GM18907 (cell line): ENCODE data around the gene NUDT22.

Experiments
- ATAC-seq: cut with Tn5 transposase; IDR thresholded peaks from one replicate; pipeline ENCODE4 v1.9.1; 2021; ENCODE audit warnings: mild to moderate bottlenecking, moderate library complexity; ENCODE audit not compliant: unreplicated experiment

NUDT22 gene, protein sequence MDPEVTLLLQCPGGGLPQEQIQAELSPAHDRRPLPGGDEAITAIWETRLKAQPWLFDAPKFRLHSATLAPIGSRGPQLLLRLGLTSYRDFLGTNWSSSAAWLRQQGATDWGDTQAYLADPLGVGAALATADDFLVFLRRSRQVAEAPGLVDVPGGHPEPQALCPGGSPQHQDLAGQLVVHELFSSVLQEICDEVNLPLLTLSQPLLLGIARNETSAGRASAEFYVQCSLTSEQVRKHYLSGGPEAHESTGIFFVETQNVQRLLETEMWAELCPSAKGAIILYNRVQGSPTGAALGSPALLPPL

DNA sequence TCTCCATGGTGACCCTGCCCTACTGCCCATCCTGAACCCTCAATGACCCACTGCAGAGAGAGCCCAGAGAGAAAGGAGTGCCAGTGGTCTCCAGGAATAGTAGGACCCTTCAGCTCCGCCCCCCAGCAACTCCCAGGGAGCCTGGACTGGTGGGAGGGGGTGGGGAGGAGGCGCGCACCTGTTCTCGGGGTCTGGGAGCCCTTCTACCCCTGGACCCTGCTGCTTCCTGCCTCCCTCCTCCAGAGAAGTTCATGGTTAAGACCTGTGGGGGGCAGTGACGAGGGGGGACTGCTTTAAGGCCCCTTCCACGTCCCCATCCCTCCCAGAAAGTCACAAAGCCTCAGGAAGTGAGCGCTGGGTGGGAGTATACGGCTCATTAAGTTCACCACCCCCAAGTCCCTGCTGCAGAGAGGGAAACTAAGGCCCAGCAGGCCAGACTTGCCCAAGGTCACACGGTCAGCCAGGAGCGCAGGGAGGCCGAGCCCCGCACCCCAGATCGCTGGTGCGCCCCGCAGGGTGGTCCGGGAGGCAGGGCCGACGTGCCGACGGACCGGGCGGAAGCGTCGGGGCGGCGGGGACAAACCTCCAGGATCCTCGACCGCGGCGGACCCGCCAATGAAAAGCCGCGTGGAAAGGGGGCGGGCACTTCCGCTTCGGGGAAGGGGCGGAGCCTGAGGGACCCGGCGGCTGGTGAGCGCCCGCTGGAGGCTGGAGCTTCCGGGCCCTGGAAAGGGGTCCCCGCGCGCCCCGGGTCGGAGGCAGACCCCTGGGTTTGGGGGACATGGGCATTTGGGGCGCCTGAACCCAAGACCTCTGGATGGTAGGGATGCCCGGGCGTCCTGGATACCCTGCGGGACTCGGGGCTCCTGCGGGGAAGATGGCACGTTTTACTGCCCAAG is at the start of gene NUDT22, which contains the start of gene TRPT1:
Gene NUDT22, plus strand, starts transcription at position 667 of the 899 bp plus-strand sequence. CDS start 379 bp downstream, outside the sequence.
Gene TRPT1, minus strand, starts transcription at position 579 of the 899 bp plus-strand sequence. Its CDS starts 326 bp downstream, at position 253.
- ATAC-seq: peak; percentile 48

DNA sequence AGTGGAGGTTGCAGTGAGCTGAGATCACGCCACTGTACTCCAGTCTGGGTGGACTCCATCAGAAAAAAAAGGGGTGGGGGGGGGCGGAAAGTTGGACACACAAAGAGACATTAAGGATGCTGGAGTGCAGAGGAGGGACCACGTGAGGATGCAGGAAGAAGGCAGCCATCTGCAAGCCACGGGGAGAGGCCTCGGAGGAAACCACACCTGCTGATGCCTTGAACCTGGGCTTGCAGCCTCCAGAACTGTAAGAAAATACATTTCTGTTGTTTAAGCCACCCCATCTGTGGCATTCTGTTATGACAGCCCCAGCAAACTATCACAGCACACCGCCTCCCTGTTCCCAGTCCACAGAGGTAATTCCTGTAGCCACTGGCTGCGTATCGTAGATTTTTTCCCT is 49.3 kb upstream of the NUDT22 start:
- no peak for ATAC-seq

DNA sequence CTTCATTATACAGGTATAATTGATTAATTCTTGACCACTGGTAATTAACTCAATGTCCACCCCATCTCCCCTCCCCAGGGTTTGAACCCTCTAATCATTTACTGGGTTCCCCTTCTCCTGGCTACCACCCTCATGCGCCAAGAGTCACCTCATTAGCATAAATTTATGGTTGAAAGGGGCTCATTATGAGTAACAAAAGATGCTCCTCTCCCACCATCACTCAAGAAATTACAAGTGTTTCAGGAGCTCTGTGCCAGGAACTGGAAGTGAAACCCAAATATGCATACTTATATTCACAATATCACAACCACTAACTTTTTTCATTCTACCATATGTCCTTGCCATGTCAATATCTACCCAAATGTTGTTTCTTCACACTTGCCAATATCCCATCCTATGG is 47.9 kb upstream of the NUDT22 start:
- no peak for ATAC-seq

DNA sequence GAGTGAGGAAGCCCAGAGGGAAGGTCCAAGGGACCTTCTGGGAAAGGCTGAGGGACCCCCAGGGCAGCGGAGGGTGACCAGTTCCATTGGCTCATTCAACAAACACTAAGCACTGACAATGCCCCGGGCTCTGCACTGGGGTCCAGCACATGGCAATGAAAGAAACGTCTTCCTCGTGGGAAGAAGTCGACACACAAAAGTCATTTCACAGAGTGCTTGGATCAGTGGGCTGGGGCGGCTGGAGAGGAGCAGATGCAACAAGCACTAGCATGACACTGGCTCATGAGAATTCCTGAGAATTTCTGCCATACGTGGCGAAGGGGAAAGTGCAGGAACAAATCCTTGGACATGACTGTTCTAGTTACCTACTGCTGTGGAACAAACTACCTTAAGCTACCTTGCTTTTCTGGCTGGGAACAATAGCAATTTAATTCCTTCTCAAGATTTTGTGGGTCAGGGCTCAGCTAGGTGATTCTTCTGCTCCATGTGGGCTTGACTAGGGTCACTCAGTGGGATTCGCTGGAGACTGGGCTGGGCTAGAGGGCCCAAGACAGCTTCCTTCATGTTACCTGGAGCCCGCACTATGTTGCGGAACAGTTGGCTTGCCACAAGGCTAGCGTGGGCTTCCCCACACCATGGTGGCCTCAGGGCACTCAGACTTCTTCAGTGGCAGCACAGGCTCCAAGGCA is 47.0 kb upstream of the NUDT22 start:
- ATAC-seq: no peak

DNA sequence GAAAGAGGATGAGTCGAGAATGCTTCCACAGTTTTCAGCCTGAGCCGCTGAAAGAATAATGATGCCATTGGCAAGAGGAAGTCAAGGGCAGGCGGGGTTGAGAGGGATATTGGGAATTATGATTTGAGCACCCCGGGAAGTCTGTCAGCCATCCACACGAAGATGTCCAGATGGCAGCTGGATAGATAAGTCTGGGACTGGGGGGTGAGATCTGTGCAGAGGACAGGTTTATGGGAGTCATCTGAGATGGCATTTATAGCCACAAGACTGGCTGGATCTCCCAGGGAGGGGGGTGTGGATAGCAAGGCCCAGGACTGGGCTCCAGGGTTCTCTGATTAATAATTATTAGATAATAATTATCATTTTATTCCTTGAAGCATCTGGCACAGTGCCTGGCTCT is 45.2 kb upstream of the NUDT22 start:
- ATAC-seq: no peak

DNA sequence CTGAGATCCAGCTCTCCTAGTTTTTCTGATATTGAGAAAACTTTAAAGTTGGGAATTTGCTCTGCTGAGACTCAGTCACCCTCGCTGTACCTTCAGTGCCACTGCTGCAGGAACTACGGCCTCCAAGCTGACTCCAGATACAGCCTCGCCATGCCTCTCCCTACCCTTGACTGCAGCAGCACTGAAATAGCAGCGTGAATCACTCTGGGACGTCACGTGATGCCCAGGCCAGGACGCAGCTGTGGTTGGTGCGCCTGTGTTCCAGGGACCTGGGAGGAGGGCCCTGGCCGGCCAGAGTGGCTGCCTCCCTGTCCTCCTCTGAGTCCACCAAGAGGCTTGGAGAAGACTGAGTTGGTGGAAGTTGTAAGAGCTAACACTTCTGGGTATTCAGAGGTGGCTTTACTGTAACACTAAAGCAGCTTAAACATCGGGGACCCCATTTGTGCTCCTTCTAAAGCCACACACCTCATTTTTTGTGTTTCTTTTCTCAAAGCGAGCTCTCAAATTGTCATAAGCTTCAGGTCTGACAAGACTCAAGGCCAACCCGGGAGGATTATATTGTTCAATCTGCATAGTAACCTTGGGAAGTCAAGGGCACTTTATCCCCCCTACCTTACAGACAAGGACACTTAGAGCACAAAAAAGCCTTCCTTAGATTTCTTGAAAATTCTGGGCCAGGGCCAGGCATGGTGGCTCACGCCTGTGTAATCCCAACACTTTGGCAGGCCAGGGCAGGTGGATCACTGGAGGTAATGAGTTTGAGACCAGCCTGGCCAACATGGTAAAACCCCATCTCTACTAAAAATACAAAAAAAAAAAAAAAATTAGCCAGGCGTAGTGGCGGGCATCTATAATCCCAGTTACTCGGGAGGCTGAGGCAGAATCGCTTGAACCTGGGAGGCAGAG is 44.3 kb upstream of the NUDT22 start:
- ATAC-seq: no peak

DNA sequence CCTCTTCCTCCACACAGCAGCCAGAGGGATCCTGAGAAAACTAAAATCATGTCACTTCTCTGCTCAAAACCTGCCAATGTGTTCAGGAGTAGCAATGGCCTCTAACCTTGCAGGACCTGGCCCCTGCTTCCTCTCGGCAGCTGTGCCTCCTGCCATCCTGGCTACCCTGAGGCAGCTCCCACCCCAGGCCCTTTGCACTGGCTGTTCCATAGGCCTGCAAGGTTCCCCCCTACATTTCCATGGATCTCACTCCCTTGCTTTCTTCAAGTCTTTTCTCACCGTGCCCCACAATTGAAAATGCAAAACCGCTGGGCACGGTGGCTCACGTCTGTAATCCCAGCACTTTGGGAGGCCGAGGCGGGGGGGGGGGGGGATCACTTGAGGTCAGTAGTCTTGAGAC is 42.2 kb upstream of the NUDT22 start:
- ATAC-seq: no peak

DNA sequence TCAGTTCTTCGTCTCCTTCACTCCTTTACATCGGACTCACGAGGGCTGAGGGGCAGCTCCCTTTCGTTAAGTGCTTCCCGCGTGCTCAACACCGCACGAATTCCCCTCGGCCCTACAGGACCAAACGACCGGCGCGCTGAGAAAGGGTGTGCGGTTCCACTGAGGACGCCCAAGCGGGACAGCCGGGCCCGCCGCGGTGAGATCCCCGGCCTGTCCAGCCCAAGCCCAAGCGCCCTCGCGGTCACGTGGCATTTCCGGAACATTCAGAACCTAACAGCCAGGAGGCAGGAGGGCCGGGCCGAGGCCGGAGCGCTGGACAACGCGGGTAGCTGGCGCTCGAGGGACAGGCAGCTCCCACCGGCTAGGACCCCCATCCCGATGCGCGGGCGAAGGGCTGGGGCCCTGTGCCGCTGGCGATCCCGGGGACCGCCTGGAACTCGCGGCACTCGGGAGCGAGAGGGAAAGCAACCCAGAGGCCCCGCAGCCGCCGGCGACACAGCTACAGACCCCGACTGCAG is 40.8 kb upstream of the NUDT22 start:
- ATAC-seq: peak; percentile 27

DNA sequence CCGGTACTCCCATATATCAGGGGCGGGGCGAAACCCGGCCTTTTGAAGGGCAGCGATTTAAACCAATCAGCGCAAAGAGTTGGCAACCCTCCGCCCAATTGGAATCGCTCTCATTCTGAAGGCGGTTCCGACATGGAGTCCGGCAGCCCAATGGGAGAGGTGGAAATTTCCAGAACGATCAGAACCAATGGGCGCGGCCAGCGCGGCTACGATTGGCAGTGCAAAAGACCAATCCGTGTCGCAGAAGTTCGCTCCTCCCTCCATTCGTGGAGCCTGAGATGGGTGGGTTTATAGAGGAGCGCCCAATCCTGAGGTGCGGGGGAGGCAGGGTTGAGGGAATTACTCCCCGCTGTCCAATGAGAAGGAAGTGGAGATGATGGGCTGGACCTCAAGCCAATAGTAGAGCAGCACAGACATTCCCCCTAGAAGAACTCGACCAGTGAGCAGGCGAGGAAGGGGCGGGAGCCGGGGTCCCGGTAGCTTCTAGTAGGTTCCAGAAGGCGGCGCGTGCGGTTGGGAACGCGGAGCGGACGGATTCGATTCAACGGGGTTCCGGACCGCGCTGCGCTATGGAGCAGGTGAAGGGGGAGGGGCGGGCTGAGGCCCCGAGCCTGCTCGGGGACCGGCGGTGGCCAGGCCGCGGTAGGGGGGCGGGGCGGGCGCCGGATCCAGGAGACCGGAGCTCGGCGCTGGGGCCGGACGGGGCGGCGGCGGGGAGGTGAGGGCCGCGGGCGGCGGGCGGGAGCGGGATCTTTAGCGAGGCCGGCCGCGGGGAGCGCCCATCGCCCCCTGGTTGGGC is 40.2 kb upstream of the NUDT22 start, which contains the start of gene STIP1:
Gene STIP1, plus strand, starts transcription at position 479 of the 799 bp plus-strand sequence. Its CDS starts 91 bp downstream, at position 570.
- peak; percentile 86 for ATAC-seq

DNA sequence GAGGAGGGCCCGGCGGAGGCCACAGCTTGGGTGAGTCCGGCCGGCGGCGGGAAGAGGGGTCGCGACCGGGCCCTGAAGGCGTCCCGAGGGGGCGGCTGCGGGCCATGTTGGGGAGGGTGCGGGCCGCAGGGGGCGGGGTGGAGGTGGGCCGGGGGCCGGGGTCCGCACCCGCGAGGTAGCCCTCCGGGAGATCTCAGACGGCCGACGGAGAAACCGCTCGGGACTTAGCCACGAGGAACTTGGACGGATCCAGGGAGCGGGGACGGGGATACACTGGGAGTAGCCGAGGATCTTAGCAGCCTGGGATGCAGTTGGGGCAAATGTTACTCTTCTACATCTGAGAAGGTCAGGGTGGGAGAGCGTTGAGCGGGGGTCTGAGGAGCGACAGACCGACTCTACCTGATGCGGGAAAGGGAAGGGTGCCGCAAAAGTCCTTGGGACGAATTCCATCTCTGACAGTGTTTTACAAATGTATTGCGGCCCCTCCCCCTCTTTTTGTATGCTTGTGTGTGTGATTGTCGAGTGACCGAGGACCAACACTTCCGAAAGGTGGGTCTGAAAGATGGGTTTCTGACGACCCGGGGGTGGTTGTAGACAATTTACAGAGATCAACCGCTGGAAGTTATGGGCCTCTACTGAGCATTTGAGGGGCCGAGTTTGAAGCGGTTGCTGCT is 39.4 kb upstream of the NUDT22 start:
- ATAC-seq: no peak

DNA sequence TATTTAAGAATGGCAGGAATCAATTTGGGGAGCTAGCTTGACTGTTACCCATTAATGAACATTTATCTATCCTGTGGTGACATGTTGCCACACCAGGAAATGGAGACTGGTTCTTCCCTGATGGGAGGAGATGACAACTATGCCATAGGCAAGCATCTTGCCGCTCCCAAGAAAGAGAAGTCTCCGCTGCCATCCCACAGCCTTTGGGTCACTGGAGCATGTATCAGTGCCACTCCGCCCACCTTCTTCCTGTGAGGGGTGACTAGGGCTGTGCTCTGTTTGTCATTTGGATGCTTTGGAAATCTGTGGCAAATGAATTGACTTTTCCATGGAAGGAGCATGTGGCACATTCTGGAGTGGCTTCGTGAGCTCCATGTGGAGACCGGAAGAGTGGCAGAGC is 33.6 kb upstream of the NUDT22 start:
- no peak for ATAC-seq

DNA sequence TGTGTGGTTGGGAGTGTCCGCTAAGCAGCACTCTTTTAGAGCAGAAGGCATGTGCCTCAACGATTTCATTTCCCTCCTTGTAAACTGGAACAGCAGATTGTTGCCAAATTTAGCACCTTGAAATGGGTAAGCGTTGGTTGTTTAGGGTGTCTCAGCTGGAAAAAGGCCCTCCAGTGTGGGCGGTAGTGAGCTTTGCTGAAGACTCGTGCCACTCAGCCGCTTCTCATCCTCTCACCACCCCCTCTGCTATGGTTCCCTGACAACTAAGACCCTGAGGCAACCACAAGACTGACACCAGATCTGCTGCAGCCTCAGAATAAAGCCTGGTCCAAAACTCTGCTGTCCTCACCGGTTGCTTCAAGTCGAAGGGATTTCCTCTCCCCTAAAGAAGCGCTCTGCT is 29.4 kb upstream of the NUDT22 start:
- ATAC-seq: no peak

DNA sequence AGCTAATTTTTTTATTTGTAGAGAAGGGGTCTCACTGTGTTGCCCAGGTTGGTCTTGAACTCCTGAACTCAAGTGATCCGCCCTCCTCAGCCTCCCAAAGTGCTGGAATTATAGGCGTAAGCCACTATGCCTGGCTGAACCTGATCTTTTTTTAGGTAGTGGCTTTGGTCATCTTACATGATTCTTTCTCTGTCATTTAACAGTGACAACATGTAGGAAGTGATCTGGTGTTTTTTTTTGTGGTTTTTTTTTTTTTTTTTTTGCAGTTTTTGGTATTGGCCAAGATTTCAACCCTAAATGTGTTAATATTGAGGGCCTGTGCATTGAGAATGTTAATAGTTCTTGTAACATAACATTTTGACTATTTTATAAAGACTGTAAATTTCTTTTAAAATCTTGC is 27.6 kb upstream of the NUDT22 start:
- no peak for ATAC-seq

DNA sequence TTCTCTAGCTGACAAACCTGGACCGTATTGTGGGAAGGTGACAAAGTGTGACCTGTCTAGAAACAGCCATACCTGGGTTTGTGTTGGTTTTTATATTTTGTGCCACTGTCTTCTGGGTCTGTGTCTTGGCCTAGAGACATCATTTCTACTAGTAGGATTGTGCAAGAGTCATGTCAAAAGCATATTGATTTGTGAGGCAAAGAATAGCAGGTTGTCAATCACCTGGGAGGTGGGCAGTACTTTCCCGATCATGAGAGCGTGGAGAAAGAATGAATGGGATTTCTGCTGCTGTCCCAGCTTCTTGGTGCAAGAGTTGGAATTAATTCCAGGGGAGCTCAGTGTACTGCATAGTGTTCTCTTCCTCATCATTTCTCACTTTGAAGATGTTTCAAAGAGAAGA is 24.5 kb upstream of the NUDT22 start:
- ATAC-seq: no peak

DNA sequence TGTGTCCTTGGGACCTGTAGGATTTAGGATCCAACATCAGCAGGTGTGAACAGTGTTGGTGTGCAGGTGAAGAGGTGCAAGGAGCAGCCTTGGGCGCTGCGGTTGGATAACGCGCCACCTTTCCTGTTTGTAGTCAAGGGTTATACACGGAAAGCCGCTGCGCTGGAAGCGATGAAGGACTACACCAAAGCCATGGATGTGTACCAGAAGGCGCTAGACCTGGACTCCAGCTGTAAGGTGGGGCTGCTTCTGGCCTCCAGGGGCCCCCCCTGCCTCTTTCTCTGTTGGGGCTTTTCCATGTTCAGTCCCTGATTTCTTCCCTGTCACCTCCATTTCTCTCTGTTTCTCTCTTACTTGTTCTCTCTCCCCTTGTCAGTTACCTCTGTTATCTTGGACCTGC is 23.1 kb upstream of the NUDT22 start:
- ATAC-seq: no peak

DNA sequence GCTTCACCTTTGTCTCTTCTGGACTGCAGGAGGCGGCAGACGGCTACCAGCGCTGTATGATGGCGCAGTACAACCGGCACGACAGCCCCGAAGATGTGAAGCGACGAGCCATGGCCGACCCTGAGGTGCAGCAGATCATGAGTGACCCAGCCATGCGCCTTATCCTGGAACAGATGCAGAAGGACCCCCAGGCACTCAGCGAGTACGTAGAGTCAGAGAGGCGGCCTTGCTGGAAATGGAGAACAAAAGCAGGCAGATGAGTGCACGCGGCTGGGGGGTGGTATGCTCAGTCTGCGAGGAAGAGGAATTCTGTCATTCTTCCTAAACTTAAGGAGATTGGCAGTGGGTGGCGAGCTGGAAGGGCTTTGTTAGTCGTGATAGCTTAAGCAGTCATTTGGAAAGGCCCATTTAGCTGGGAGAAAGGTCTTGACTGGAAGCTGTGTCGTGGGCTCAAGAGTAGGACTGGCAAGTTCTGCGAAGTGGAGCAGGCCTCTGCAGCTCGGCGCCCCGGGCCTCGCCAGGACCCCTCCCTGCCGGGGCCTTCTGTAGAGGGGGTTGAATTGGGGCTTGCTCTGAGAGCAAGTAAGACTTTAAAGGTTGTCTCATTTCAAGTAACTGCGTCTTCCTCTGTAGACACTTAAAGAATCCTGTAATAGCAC is 22.5 kb upstream of the NUDT22 start:
- ATAC-seq: no peak

DNA sequence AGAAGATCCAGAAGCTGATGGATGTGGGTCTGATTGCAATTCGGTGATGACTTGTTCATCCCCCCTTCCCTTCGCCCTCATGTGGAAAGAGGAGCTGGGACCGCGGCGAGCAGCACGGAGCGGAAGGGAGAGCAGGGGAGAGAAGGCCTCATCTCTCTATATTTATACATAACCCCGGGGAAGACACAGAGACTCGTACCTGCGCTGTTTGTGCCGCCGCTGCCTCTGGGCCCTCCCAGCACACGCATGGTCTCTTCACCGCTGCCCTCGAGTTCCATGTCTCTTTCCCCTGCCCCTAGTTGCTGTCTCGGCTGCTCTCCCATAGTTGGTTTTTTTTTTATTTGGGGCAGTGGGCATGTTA is 22.0 kb upstream of the NUDT22 start:
- no peak for ATAC-seq

DNA sequence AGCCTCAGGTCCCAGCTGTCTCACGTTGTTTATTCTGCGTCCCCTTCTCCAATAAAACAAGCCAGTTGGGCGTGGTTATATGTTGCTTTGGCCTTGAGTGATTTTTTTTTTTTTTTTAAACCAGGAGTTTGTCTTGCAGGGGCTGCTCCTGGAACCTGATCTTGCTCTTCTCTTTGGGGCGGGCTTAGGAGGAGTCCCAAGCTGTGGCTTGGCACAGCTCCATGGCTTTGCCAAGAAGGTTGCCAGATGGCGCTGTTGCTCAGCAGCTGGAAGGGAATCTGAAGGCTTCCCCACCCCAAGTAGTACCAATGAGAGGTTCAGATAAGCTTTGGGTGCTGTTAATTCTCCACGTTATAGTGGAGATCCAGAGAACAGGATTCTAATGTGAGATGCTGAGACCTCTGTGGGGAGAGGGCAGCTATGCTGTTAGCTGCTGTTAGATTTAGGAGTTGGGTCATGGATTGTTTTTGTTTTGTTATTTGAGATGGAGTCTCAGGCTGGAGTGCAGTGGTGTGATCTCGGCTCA is 21.5 kb upstream of the NUDT22 start:
- no peak for ATAC-seq
